ENCODE results near the gene F2RL1. TPM values are rescaled to one million over a fixed set of nuclear protein-coding genes. Genes with fewer than 3 reads are reported as not detected.

The F2RL1 gene
- total and polyA plus RNA-seq, 2 of the 8 experiments (the other 6 are each of a cell fraction or from before 2014, with no cell fraction given): 23.2 to 26.6 TPM

DNA sequence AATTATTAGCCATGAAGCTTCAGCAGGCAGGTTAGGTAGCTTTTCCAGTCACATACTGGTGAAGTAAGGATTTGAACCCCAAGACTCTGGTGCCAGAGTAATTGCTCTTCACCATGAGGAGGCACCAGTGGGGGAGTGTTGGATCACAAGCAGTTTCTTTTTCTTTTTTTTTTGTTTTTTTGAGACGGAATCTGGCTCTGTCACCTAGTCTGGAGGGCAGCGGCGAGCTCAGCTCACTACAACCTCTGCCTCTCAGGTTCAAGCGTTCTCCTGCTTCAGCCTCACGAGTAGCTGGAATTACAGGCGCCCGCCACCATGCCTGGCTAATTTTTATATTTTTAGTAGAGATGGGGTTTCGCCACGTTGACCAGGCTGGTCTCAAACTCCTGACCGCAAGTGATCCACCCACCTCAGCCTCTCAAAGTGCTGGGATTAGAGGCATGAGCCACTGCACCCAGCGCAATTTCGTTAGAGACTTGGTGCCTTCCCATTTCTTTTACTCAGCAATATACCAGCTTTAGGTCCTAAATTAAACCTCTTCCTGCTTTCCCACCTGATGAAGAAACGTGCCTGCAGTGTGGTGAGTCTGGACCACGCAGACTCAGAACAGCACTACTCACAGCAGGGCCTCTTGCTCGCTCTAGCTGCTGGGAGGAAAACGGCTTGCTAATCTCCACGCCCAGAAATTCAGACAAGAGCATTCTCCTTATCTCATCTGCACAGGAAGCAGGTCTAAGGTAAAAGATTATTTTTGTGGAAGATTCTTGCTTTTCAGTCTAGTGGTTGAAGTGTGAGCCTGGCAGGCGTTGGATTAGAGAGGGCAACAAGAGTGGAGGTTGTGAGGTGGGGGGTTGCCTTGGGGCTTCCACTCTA lies 30.8 kb downstream of the F2RL1 start, which contains the start of gene S100Z:
Gene S100Z (plus strand): TSS at position 596 of the 873 bp plus-strand sequence. CDS start 25,346 bp downstream, outside the sequence.
- Histone ChIP-seq H2BK120ac (replicated peaks; ENCODE audit: low read depth, low read length) (peak within 1 kb of the TSS; percentile 83), H2AK5ac (ENCODE audit: low read depth, low read length) (no peak within 1 kb of the TSS), H3K4ac (replicated peaks; ENCODE audit: insufficient read length, low read depth, low read length) (peak within 1 kb of the TSS; percentile 94), H3K9ac (replicated peaks in 1 of 4; ENCODE audit: extremely low read depth in 1 of 4, low read depth in 3 of 4, low read length in 3 of 4) (no peak within 1 kb of the TSS; a peak in 1 of 7 replicates), H3K9me3 (ENCODE audit: insufficient read depth in 2 of 2, low read depth in 1 of 2, low read length in 1 of 2) (peaks cover 3 to 7% of the 10 kb centered on the region in 2 experiments; a peak in 3 of 4 replicates), H2BK5ac (ENCODE audit: low read depth, low read length) (peak within 1 kb of the TSS; percentile 56; the same call in 1 of the 2 replicates), H4K20me1 (replicated peaks in 1 of 2; ENCODE audit: control insufficient read depth in 1 of 2, insufficient read depth in 2 of 2, low read length in 2 of 2) (no peaks in the 10 kb centered on the region), H2AFZ (ENCODE audit: low read length) (no peak within 1 kb of the TSS), H3K56ac (replicated peaks; ENCODE audit: insufficient read length, low read depth, low read length) (no peak within 1 kb of the TSS), H4K91ac (replicated peaks; ENCODE audit: insufficient read length, low read length) (peak within 1 kb of the TSS; percentile 80), H3K4me3 (ENCODE audit: extremely low read depth in 1 of 4, insufficient read depth in 2 of 4, low read depth in 3 of 4, low read length in 4 of 4) (no peak within 1 kb of the TSS), H3K27me3 (replicated peaks in 1 of 4; ENCODE audit: control insufficient read depth in 3 of 4, extremely low read depth in 1 of 4, insufficient read depth in 3 of 4, low read length in 3 of 4) (no peaks in the 10 kb centered on the region), H2BK15ac (ENCODE audit: low read length) (no peak within 1 kb of the TSS; the same call in 1 of the 2 replicates), H3K14ac (ENCODE audit: insufficient read length) (peak within 1 kb of the TSS; percentile 27), H3K27ac (ENCODE audit: low read depth, low read length) (no peak within 1 kb of the TSS), H3K79me1 (ENCODE audit: low read depth, low read length) (no peaks in the 10 kb centered on the region), H4K8ac (ENCODE audit: extremely low read depth, insufficient read depth, low read length) (no peak within 1 kb of the TSS), H3K4me1 (replicated peaks in 1 of 4; ENCODE audit: control insufficient read depth in 3 of 4, insufficient read depth in 4 of 4, low read length in 3 of 4) (0 out of 7 replicates have a peak, but pooled peaks cover 0 to 2% (median 0%) of the 10 kb centered on the region in 4 experiments), H3K23me2 (ENCODE audit: low read depth, low read length) (no peaks in the 10 kb centered on the region), H4K5ac (ENCODE audit: insufficient read length, low read depth, low read length) (no peak within 1 kb of the TSS), H2BK12ac (ENCODE audit: low read depth, low read length) (0 out of 2 replicates have a peak within 1 kb of the TSS, but pooled peaks have one; percentile 50), H2BK20ac (ENCODE audit: low read length) (no peak within 1 kb of the TSS), H3K79me2 (ENCODE audit: control insufficient read depth in 1 of 2, insufficient read depth in 2 of 2, low read length in 2 of 2) (no peaks in the 10 kb centered on the region), H3K23ac (ENCODE audit: insufficient read length) (no peak within 1 kb of the TSS), H3K4me2 (ENCODE audit: insufficient read depth in 1 of 2, low read depth in 2 of 2, low read length in 2 of 2) (no peak within 1 kb of the TSS), H3K36me3 (ENCODE audit: control insufficient read depth in 2 of 4, insufficient read depth in 4 of 4, low read length in 3 of 4) (no peaks in the 10 kb centered on the region; a peak in 1 of 8 replicates), H3K18ac (ENCODE audit: extremely low read depth, low read length) (no peak within 1 kb of the TSS)
- ChIA-PET CTCF (ENCODE audit: partially characterized antibody) (interaction anchor here (1.1 to 1.9 kb wide), 3 partner anchors 19 to 247 kb away, joined by 3 to 7 read pairs (median 3); no protein-coding TSS in a partner anchor), POLR2A (ENCODE audit: partially characterized antibody) (interaction anchor here (0.8 to 1.1 kb wide), 2 partner anchors 28 to 31 kb away, joined by 3 read pairs; partner anchors contain the start of gene F2RL1)
- WGBS, 2 experiments (ENCODE audit: extremely low coverage in 1 of 2, insufficient coverage in 1 of 2, insufficient read length in 1 of 2, insufficient replicate concordance in 2 of 2, low coverage in 1 of 2, low lambda C conversion rate in 2 of 2, missing lambda C conversion rate in 1 of 2): 85% methylated on average over 18 of the region's 18 CpGs; no CpG with 5 or more reads in 1 of the 2 experiments
- DNase-seq (ENCODE audit: low read depth in 1 of 2, low spot score in 2 of 2): no peak
- FAIRE-seq: no peak
- no peak for TF ChIP-seq RNF2 (IDR thresholded peaks at IDR 0.05; ENCODE audit: borderline replicate concordance, low read depth, low read length, missing control alignments, poor library complexity, severe bottlenecking)
- no peak for TF ChIP-seq SUZ12 (IDR thresholded peaks at IDR 0.05; ENCODE audit: low read length)
- no peak for TF ChIP-seq TCF12 (IDR thresholded peaks at IDR 0.05; ENCODE audit: low read depth, low read length)
- no peak for TF ChIP-seq SIX5 (IDR thresholded peaks at IDR 0.05; ENCODE audit: low read depth, low read length)
- TF ChIP-seq POLR2A (IDR thresholded peaks at IDR 0.05; ENCODE audit: control extremely low read depth in 1 of 2, low read depth in 2 of 2, low read length in 2 of 2): no peak
- no peak for TF ChIP-seq CBX5 (IDR thresholded peaks at IDR 0.05; ENCODE audit: low read depth, low read length)
- no peak for TF ChIP-seq RFX5 (IDR thresholded peaks at IDR 0.05; ENCODE audit: borderline replicate concordance, low read depth, low read length)
- TF ChIP-seq CBX8 (IDR thresholded peaks at IDR 0.05; ENCODE audit: borderline replicate concordance, low read depth, low read length): no peak
